ENCODE measurements around the gene LINGO3.

LINGO3 gene

DNA sequence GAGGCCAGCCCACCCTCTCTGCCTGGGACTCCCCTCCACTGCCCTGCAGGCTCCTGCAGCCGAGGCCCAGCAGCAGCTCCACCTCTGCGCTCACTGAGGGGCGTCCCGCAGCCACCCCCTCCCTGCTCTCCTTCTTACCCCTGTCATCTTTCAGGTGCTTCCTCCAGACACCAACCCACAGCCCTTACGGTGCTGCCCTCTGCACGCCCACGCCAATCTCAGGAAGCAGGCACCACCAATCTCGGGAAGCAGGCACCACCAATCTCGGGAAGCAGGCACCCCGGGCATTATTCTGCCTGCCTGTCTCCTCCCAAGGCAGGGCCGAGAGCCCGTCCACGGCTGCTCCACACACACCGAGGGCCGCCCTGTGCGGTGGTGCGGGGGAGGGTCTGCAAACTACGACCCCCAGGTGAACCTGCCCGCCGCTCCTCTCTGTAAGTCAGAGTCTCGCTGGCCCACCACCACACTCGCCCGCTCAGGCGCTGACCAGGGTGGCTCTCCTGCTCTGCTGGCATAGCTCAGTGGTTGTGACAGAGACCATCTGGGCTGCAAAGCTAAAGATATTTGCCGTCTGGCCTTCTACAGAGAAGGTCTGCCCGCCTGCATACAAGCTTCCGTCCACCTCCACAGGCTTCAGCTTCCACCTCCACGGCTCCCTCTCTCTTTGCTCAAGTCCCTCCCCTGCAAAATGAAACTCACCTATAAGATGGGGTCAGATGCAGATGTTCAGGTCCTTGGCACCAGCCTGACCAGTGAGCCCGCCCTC, 17.5 kb upstream of the LINGO3 start:
- no peak overlapping the region for H3K27ac ChIP-seq
- TF ChIP-seq, protein P1, sequence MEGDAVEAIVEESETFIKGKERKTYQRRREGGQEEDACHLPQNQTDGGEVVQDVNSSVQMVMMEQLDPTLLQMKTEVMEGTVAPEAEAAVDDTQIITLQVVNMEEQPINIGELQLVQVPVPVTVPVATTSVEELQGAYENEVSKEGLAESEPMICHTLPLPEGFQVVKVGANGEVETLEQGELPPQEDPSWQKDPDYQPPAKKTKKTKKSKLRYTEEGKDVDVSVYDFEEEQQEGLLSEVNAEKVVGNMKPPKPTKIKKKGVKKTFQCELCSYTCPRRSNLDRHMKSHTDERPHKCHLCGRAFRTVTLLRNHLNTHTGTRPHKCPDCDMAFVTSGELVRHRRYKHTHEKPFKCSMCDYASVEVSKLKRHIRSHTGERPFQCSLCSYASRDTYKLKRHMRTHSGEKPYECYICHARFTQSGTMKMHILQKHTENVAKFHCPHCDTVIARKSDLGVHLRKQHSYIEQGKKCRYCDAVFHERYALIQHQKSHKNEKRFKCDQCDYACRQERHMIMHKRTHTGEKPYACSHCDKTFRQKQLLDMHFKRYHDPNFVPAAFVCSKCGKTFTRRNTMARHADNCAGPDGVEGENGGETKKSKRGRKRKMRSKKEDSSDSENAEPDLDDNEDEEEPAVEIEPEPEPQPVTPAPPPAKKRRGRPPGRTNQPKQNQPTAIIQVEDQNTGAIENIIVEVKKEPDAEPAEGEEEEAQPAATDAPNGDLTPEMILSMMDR (conservative IDR thresholded peaks at IDR 0.05): no peak

DNA sequence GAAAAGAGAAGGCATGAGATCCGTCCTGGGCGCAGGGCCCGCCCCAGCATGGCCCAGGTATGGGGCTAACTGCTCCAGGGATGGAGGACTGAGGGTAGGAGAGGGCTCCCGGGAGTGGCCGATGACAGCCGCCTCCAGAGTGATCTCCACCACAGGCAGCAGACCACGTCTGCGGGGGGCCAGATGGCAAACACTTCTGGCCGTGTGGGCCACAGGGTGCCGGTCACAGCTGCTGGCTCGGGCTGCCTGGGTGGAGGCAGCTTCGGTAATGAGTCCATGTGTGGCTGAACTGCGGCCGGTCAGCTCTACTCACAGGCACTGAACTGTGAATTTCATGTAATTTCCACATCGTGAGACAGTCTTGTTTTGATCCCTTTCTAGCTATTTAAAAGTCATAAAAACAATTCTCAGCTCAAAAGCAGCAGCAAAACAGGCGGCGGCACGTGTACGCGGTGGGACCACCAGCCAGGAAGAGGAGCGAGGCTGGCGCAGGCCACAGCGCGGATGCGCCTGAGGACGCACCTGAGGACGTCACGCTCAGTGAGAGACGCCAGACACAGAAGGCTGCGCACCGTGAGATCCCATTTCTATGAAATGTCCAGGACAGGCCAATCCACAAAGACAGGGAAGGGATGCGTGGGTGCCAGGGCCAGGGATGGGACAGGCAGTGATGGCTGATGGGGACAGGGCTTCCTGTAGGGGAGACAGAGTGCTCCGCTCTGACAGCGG, 16.4 kb upstream of the LINGO3 start:
- TF ChIP-seq, protein P1 (conservative IDR thresholded peaks at IDR 0.05): no peak
- no peak overlapping the region for H3K27ac ChIP-seq

DNA sequence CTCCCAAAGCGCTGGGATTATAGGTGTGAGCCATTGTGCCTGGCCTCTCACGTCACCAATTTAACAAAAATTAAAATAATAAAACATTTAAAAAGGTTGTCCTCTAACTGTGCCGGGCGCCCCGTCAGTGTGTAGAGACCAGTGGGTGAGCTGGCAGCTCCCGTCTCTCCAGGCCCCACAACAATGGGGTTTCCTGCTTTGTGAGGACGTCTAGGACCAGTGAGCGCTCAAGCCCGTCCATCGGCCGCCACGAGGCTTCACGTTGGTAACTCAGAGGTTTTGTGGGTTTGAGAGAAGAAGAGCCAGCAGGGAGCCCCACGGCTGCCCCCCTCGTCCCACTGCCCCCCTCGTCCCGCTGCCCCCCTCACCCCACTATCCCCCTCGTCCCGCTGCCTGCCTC, 15.8 kb upstream of the LINGO3 start:
- no peak overlapping the region for H3K27ac ChIP-seq
- TF ChIP-seq, protein P1 (conservative IDR thresholded peaks at IDR 0.05): no peak

DNA sequence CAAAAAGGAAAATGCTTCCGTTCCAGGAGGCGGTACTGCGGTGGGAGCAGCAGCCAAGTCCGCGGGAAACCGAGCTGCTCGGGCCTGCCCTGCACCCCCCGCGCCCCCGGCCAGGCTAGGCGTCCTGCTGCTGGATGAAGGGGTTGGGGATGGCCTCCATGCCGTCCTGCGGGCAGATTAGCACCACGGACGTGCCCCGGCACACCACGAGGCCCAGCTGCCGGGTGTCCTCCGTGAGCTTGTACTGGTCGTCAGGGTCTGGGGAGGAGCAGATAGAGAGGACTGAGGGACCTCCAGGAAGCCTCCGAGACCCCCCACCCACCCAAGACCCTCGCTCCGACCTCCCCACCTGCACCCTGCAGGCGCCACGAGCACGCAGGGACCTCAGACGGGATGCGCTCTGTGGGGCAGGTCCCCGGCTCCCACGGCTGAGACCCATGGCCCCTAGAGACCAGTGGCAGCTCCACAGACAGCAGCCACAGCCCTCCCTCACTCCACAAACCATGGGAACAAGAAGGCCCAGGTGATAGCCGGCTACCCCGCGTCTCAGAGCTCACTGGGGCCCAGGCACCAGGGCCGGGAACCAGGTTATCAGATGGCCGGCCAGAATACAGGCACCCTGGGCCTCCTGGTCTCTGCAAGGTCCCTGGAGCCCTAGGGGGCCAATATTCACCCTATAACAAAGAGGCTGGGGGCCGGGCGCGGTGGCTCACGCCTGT, 13.8 kb upstream of the LINGO3 start:
- TF ChIP-seq, protein P1 (conservative IDR thresholded peaks at IDR 0.05): no peak
- no peak overlapping the region for H3K27ac ChIP-seq

DNA sequence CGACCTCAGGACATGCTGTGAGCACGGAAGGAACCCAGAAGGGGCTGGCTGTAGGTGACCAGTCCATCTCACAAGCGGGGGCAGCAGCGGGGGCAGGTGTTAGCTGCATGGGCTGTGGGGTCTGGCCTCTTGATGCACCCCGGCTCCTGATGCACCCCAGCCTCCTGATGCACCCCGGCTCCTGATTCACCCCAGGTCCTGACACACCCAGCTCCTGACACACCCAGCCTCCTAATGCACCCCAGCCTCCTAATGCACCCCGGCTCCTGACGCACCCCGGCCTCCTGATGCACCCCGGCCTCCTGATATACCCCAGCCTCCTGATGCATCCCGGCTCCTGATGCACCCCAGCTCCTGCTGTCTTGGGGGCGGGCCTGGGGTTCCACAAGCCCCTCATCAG, 13.0 kb upstream of the LINGO3 start:
- TF ChIP-seq, protein P1 (conservative IDR thresholded peaks at IDR 0.05): no peak
- no peak overlapping the region for H3K27ac ChIP-seq

DNA sequence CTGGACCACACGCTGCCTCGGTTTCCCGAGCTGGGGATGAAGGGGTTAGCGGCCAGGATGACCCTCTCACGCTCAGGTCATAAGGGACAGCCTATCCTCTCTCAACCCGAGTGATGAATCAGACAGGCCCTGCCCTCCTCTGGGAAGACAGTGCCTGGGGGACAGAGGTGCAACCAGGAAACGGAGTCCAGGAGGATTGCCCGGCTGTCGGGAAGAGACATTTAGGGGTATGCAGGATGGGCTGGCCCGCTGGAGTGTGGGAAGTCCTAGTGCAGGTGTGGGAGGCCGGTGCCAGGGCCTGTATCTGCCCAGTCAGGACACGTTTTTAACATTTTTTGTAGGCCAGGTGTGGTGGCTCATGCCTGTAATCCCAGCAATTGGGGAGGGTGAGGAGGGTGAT, 12.1 kb upstream of the LINGO3 start:
- H3K27ac ChIP-seq: no peak overlapping the region
- TF ChIP-seq, protein P1 (conservative IDR thresholded peaks at IDR 0.05): no peak

DNA sequence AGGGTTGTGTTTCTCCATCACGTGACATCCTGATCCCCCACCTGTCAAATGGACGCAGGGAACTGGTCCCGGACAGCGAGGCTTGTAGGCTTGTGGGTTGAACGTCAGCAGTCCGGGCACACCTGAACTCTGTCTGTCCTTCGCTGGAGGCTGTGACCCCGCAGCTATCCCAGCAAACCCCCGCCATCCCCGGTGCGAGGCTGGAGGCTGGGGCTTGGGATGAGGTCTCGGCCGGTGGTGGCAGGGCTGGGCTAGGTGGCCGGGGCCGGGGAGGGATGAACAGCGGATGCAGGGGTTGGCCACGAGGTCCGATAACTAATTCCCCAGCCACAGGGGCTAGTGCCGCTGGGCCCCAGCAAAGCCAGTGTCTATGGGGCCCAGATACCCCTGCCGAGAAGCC, 11.6 kb upstream of the LINGO3 start:
- TF ChIP-seq, protein P1 (conservative IDR thresholded peaks at IDR 0.05): no peak
- no peak overlapping the region for H3K27ac ChIP-seq
